Measurements from ENCODE around the gene HOXA5. TPM values are rescaled to one million over a fixed set of nuclear protein-coding genes. Genes with fewer than 3 reads are reported as not detected.

The HOXA5 gene
- total RNA-seq, 1 donor from 2014 or later: 18.8 TPM

- no peak for DNase-seq (ENCODE audit: low read depth)
- TF ChIP-seq CTCF (IDR thresholded peaks at IDR 0.05; ENCODE audit: insufficient read depth, low read length, poor library complexity, severe bottlenecking): no peak
- no peaks in the 10 kb centered on the region for H3K27me3 ChIP-seq (ENCODE audit: control insufficient read depth, insufficient read depth, low read length)
- peak overlapping the region; percentile 31 for H3K4me3 ChIP-seq (ENCODE audit: low read depth, low read length)
- no peaks in the 10 kb centered on the region for H3K36me3 ChIP-seq (ENCODE audit: control insufficient read depth, insufficient read depth, low read length)
Measured at GRCh38 chr7:27103489-27104226, 39.8 kb downstream of the HOXA5 start.

- H3K36me3 ChIP-seq (ENCODE audit: control insufficient read depth, insufficient read depth, low read length): no peaks in the 10 kb centered on the region
- no peak for DNase-seq (ENCODE audit: low read depth)
- TF ChIP-seq CTCF (IDR thresholded peaks at IDR 0.05; ENCODE audit: insufficient read depth, low read length, poor library complexity, severe bottlenecking): no peak
- H3K27me3 ChIP-seq (ENCODE audit: control insufficient read depth, insufficient read depth, low read length): no peaks in the 10 kb centered on the region
- peak within 1 kb of the TSS; percentile 31 for H3K4me3 ChIP-seq (ENCODE audit: low read depth, low read length)
Measured at GRCh38 chr7:27102581-27103442, 40.7 kb downstream of the HOXA5 start, which contains the start of gene HOXA2. TSS of gene HOXA2 (minus strand) at chr7:27102683. CDS start at chr7:27102500, 183 bp downstream.

- H3K4me3 ChIP-seq (ENCODE audit: low read depth, low read length): peak overlapping the region; percentile 31
- no peak for TF ChIP-seq CTCF (IDR thresholded peaks at IDR 0.05; ENCODE audit: insufficient read depth, low read length, poor library complexity, severe bottlenecking)
- no peak for DNase-seq (ENCODE audit: low read depth)
- H3K27me3 ChIP-seq (ENCODE audit: control insufficient read depth, insufficient read depth, low read length): no peaks in the 10 kb centered on the region
- H3K36me3 ChIP-seq (ENCODE audit: control insufficient read depth, insufficient read depth, low read length): no peaks in the 10 kb centered on the region
Measured at GRCh38 chr7:27101957-27102580, 41.4 kb downstream of the HOXA5 start.

- H3K27me3 ChIP-seq (ENCODE audit: control insufficient read depth, insufficient read depth, low read length): no peaks in the 10 kb centered on the region
- no peaks in the 10 kb centered on the region for H3K36me3 ChIP-seq (ENCODE audit: control insufficient read depth, insufficient read depth, low read length)
- no peak for TF ChIP-seq CTCF (IDR thresholded peaks at IDR 0.05; ENCODE audit: insufficient read depth, low read length, poor library complexity, severe bottlenecking)
- DNase-seq (ENCODE audit: low read depth): no peak
- peak overlapping the region; percentile 31 for H3K4me3 ChIP-seq (ENCODE audit: low read depth, low read length)
Measured at GRCh38 chr7:27101171-27101956, 42.1 kb downstream of the HOXA5 start.

- H3K27me3 ChIP-seq (ENCODE audit: control insufficient read depth, insufficient read depth, low read length): no peaks in the 10 kb centered on the region
- no peaks in the 10 kb centered on the region for H3K36me3 ChIP-seq (ENCODE audit: control insufficient read depth, insufficient read depth, low read length)
- H3K4me3 ChIP-seq (ENCODE audit: low read depth, low read length): peak overlapping the region; percentile 31
- DNase-seq (ENCODE audit: low read depth): no peak
- TF ChIP-seq CTCF (IDR thresholded peaks at IDR 0.05; ENCODE audit: insufficient read depth, low read length, poor library complexity, severe bottlenecking): no peak
Measured at GRCh38 chr7:27100694-27101170, 42.7 kb downstream of the HOXA5 start.
